Measurements from ENCODE around the gene GGCT. TPM values are rescaled to one million over a fixed set of nuclear protein-coding genes. Genes with fewer than 3 reads are reported as not detected.
"Not testable (repeated sequence)": the region's sequence is repeated elsewhere in the genome, so short reads cannot be mapped to it uniquely, and the experiment has no call there.

Gene GGCT, protein sequence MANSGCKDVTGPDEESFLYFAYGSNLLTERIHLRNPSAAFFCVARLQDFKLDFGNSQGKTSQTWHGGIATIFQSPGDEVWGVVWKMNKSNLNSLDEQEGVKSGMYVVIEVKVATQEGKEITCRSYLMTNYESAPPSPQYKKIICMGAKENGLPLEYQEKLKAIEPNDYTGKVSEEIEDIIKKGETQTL
- total RNA-seq (2014; rRNA removed; shearing (Covaris generic)), result 77.6 and 130 TPM in 2 replicates

DNA sequence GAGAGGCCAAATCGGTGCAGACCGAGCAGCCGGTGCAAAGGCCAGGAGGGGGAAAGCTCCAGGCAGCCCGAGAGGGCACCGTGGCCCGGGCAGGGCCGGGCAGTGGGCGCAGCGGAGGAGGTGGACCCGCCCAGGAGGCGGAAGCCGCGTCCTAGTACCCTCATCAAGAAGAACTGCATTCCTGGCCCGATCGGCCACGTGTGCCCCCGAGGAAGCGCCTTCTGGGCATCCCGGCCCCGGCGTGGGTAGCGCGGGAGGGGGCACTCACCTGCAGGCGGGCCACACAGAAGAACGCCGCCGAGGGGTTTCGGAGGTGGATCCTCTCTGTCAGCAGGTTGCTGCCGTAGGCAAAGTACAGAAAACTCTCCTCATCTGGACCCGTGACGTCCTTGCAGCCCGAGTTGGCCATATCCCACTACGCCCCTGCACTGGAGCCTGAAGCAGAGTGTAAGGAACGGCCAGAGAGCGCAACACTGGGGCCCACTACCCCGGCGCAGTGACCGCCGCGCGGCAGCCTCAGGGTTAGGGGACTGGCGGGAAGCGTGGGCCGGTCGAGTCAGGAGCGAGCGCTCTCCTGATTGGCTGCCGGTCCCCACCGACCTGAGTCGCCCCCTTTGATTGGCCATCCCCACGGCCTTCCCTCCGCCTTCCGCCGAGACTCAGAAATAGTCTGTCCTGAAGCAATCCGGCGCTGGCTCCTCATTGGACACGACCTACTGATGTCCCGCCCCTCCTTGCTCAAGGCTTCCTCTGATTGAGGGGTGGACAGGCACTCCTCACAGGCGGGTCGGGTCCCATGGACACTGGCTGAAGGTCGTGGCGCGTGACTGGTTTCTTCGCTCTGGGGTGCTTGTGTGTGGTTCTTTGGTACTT is at the start of gene GGCT:
TSS of gene GGCT (minus strand) at position 529 of the 873 bp plus-strand sequence. CDS start at position 409, 120 bp downstream.
- DNase-seq (ENCODE audit: low read depth in 1 of 2, low spot score in 2 of 2), result peak; percentile 98
- peak within 1 kb of the TSS; percentile 41 for H3K27ac ChIP-seq
- H3K9me3 ChIP-seq (replicated peaks), result no peaks in the 10 kb centered on the region
- H3K4me3 ChIP-seq, result peak within 1 kb of the TSS; percentile 70
- H3K4me1 ChIP-seq (replicated peaks), result peaks cover 9% of the 10 kb centered on the region; the same call in 1 of the 2 replicates
- H3K36me3 ChIP-seq, result peaks cover 17% of the 10 kb centered on the region
- H3K27me3 ChIP-seq (replicated peaks), result no peaks in the 10 kb centered on the region

DNA sequence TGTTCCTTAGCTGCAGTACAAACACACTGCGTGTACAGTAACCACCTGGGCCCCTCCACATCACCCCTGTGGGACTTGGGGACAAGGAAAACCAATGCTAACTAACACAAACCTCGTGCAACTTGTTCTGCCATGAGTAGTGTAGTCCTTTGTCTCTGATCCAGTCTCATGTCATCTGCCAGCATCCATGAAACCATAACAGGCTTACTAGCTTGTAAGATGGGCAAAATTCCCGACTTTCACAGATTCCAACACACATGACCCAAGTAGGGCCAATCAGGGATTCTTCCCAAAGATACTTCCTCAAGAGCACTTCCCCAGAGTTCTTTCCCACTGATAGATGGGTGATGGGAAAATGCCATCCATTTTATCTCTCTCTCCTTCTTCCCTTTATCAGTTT is 48.9 kb upstream of the GGCT start:
- H3K27ac ChIP-seq, result no peak overlapping the region
- no peak for DNase-seq (ENCODE audit: low read depth in 1 of 2, low spot score in 2 of 2)
- H3K4me3 ChIP-seq, result no peak overlapping the region
- H3K4me1 ChIP-seq (replicated peaks), result peaks cover 5% of the 10 kb centered on the region; the same call in 1 of the 2 replicates
- H3K9me3 ChIP-seq (replicated peaks), result no peaks in the 10 kb centered on the region
- H3K36me3 ChIP-seq, result no peaks in the 10 kb centered on the region
- no peaks in the 10 kb centered on the region for H3K27me3 ChIP-seq (replicated peaks)

DNA sequence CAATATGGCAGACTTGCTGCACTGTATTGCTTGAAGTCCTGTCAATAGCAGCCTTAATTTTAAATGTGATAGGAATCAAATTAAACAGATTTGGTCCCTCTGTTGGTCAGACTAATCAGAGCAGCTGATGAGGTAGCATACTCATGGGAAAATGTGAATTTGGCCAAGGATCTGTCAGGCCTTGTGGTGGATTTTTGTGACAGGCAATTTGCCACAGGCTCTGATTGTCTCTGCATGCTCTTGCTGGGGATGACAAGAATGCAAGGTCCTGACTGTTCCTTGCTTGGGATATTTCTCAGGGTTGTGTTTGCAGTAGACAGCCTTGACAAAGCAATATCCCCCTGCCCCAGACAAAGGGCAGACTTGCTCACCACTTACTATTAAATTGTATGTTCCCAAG is 48.5 kb upstream of the GGCT start:
- Histone ChIP-seq H3K4me3 (no peak overlapping the region), H3K27me3 (replicated peaks) (no peaks in the 10 kb centered on the region), H3K27ac (no peak overlapping the region), H3K4me1 (replicated peaks) (peaks cover 5% of the 10 kb centered on the region; the same call in 1 of the 2 replicates), H3K36me3 (no peaks in the 10 kb centered on the region), H3K9me3 (replicated peaks) (no peaks in the 10 kb centered on the region)
- DNase-seq (ENCODE audit: low read depth in 1 of 2, low spot score in 2 of 2), result no peak

DNA sequence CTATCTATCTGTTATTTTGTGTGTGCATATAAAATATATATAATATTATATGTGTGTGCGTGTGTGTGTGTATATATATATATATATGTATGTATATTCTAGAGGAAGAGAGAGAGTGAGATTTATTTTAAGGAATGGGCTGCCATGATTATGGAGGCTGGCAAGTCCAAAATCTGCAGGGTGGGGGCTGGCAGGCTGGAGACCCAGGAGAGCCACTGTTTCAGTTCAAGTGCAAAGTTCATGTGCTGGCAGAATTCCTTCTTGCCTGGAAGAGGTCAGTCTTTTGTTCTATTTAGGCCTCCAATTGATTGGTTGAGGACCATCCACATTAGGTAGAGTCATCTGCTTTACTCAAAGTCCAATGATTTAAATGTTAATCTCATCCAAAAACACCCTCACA is 47.7 kb upstream of the GGCT start:
- no peak overlapping the region for H3K27ac ChIP-seq
- H3K4me1 ChIP-seq (replicated peaks), result peaks cover 5% of the 10 kb centered on the region; the same call in 1 of the 2 replicates
- no peaks in the 10 kb centered on the region for H3K36me3 ChIP-seq
- H3K27me3 ChIP-seq (replicated peaks), result no peaks in the 10 kb centered on the region
- H3K4me3 ChIP-seq, result no peak overlapping the region
- H3K9me3 ChIP-seq (replicated peaks), result no peaks in the 10 kb centered on the region
- DNase-seq (ENCODE audit: low read depth in 1 of 2, low spot score in 2 of 2), result no peak

DNA sequence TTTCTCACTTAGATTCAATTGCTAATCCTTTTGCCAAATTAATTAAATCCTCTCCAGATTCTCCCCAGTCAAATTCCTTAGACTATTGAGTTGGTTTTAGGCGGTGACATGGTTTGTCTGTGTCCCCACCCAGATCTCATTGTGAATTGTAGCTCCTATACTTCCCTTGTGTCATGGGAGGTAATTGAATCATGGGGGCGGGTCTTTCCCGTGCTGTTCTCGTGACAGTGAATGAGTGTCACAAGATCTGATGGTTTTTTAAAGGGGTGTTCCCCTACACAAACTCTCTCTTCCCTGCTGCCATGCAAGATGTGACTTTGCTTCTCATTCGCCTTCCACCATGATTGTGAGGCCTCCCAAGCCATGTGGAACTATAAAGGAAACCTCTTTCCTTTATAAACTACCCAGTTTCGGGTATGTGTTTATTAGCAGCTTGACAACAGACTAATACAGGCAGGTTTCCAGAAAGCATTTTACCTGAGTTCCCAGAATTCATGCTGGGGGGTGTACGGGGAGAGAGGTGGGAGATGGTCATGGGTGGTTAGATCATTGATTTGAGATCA is 45.4 kb upstream of the GGCT start:
- peaks cover 5% of the 10 kb centered on the region; the same call in 1 of the 2 replicates for H3K4me1 ChIP-seq (replicated peaks)
- no peaks in the 10 kb centered on the region for H3K9me3 ChIP-seq (replicated peaks)
- no peak for DNase-seq (ENCODE audit: low read depth in 1 of 2, low spot score in 2 of 2)
- no peak overlapping the region for H3K27ac ChIP-seq
- no peaks in the 10 kb centered on the region for H3K27me3 ChIP-seq (replicated peaks)
- no peak overlapping the region for H3K4me3 ChIP-seq
- no peaks in the 10 kb centered on the region for H3K36me3 ChIP-seq

DNA sequence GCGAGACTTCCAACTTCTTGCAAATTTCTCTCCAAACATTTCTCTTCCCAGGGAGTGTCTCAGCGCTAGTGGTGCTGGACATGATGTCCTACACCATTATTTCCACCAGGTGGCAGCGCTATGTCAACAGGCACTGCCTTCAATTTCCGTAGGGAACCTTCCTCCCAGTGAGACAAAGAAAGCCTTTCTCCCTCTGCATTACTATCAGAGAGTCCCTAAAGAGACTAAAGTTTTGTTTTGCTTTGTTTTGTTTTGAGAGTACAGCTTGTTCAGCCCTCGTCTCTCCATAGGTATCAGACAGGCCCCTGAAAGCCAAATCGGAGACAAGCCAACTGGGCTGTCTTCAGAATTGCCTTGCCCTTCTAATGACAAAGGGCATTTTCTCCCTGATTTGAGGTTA is 44.2 kb upstream of the GGCT start:
- H3K4me3 ChIP-seq, result no peak overlapping the region
- H3K27me3 ChIP-seq (replicated peaks), result no peaks in the 10 kb centered on the region
- no peak overlapping the region for H3K27ac ChIP-seq
- DNase-seq (ENCODE audit: low read depth in 1 of 2, low spot score in 2 of 2), result peak; percentile 48 to 63
- H3K4me1 ChIP-seq (replicated peaks), result peaks cover 5% of the 10 kb centered on the region; the same call in 1 of the 2 replicates
- H3K9me3 ChIP-seq (replicated peaks), result no peaks in the 10 kb centered on the region
- H3K36me3 ChIP-seq, result no peaks in the 10 kb centered on the region

DNA sequence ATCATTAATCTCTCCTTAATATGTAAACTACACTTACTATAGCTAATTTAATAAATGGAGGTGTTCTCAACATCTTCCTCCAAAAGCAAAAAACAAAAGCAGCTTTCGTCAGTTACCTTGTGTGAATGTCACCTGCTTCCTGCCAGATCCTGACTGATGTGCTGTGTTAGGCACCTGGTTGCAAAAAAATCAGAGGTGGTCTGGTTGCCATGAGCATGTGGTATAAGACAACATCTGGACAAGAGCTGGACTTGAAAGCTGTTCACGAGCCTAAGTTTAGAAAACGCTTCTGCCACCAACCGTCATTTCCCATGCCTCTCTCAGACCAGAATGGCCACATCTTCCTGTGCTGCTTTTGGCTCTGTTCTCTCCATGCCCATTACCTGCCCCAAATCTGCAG is 42.0 kb upstream of the GGCT start:
- no peak for DNase-seq (ENCODE audit: low read depth in 1 of 2, low spot score in 2 of 2)
- H3K36me3 ChIP-seq, result no peaks in the 10 kb centered on the region
- no peak overlapping the region for H3K27ac ChIP-seq
- peaks cover 5% of the 10 kb centered on the region; the same call in 1 of the 2 replicates for H3K4me1 ChIP-seq (replicated peaks)
- H3K4me3 ChIP-seq, result no peak overlapping the region
- no peaks in the 10 kb centered on the region for H3K27me3 ChIP-seq (replicated peaks)
- no peaks in the 10 kb centered on the region for H3K9me3 ChIP-seq (replicated peaks)

DNA sequence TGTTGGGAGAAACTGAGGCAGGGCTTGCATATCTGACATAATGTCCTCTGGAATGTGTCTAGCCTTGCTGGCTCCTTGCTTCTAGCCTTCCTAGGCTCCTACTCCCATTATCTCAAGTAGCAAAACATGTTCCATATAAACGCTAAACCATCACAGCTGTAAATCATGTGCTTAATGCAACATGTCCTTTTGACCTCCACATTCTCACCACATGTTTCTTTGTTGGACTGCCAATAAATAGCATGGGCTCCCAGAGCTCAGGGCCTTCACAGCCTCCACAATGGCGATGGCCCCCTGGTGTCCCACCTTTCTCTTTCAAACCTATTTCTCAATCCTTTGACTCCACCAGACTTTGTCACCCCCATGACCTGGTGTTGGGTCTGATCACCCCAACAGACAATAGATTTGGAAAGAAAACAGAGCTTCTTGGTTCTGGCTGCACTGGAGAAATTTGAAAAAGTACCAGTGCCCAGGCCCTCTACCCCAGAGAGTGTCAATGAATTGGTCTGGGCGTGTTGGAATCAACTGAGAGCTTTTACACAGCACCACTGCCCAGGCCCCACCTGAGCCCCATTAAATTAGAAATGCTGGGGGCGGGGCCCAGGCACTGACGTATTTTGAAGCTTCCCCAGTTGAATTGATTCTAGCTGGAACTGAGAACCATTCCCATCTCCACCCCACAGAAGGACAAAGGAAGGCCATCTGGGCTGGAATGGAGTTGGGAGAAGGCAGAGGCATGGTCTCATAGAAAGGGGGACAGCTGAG is 41.3 kb upstream of the GGCT start:
- H3K4me3 ChIP-seq, result no peak overlapping the region
- no peaks in the 10 kb centered on the region for H3K9me3 ChIP-seq (replicated peaks)
- peaks cover 5% of the 10 kb centered on the region; the same call in 1 of the 2 replicates for H3K4me1 ChIP-seq (replicated peaks)
- H3K27ac ChIP-seq, result no peak overlapping the region
- H3K36me3 ChIP-seq, result no peaks in the 10 kb centered on the region
- DNase-seq (ENCODE audit: low read depth in 1 of 2, low spot score in 2 of 2), result no peak
- H3K27me3 ChIP-seq (replicated peaks), result no peaks in the 10 kb centered on the region

DNA sequence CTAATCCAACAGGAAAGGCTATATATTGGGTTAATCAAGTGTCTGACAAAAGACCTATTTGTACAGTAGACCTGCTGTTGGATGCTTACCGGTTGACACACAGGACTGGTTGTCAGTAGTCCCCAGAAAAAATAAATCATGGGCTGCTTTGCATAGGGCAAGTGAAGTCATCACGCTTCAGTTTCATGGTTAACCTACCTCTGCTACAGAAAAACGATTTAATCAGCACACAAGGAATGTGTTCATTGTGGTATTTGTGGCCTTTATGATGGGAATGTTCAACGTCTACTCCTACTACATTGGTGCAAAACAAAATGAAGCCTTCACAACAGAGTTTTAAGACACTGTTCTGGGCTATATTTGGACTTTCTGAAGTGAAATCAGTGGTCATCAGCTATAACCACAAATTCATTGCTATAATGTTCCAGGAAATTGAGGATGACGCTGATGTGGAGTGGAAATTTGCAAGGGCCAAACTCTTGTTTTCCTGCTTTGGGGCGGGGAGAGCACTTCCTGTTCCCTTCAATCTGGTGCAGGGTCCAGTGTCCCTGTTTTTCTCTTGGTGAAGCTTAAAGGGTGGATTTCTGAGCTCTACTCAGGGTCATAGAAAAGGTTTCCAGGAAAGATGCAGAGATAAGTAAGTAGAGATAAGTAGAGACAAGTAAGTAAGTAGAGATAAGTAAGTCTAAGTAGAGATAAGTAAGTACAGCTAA is 39.3 kb upstream of the GGCT start:
- H3K9me3 ChIP-seq (replicated peaks), result no peaks in the 10 kb centered on the region
- H3K27me3 ChIP-seq (replicated peaks), result no peaks in the 10 kb centered on the region
- H3K4me3 ChIP-seq, result no peak overlapping the region
- no peak overlapping the region for H3K27ac ChIP-seq
- DNase-seq (ENCODE audit: low read depth in 1 of 2, low spot score in 2 of 2), result no peak
- no peaks in the 10 kb centered on the region for H3K36me3 ChIP-seq
- H3K4me1 ChIP-seq (replicated peaks), result peaks cover 2% of the 10 kb centered on the region; the same call in 1 of the 2 replicates

DNA sequence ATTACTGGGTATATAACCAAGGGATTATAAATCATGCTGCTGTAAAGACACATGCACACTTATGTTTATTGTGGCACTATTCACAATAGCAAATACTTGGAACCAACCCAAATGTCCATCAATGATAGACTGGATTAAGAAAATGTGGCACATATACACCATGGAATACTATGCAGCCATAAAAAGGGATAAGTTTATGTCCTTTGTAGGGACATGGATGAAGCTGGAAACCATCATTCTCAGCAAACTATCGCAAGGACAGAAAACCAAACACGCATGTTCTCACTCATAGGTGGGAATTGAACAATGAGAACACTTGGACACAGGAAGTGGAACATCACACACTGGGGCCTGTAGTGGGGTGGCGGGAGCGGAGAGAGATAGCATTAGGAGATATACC is 38.5 kb upstream of the GGCT start:
- H3K9me3 ChIP-seq (replicated peaks); H3K4me3 ChIP-seq; H3K27me3 ChIP-seq (replicated peaks); DNase-seq (ENCODE audit: low read depth in 1 of 2, low spot score in 2 of 2); H3K36me3 ChIP-seq; H3K4me1 ChIP-seq (replicated peaks); H3K27ac ChIP-seq: not testable (repeated sequence)

DNA sequence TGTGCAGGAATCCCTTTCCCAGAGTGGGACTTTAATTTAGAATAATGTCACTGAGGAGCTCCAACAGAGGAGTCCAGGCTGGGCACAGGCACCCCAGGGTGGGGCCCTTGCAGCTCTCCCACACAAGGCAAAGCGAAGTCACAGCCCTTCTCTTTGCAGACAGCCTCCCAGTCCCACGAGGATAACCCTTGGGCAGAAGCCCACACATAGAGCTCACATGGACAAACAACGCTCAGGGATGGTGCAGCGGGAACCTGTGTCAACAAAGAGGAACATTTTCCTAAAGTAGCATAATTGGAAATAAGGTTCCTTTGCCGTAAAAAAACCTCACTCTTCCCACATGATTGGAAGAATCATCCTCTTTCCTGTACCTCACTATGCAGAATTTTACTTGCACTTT is 29.3 kb upstream of the GGCT start:
- Histone ChIP-seq H3K27me3 (replicated peaks) (no peaks in the 10 kb centered on the region), H3K36me3 (no peaks in the 10 kb centered on the region), H3K4me1 (replicated peaks) (no peaks in the 10 kb centered on the region), H3K4me3 (no peak overlapping the region), H3K27ac (no peak overlapping the region), H3K9me3 (replicated peaks) (no peaks in the 10 kb centered on the region)
- DNase-seq (ENCODE audit: low read depth in 1 of 2, low spot score in 2 of 2), result no peak

DNA sequence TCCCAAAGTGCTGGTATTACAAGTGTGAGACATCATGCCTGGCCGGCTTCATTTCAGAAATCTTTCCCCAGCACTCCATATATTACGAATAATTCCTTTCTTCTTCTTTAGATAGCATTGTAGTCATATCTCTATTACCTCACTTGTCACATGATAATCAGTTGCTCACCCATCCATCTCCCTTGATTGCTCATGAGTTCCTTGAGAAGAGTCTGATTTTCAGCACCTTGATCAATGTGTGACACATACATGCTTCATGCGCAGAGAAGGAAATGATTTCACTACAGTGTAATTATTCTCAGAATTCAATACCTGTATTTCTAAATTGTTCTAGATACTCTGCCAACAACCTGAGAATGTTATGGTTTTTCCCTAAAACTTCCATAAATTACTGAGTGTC is 26.7 kb upstream of the GGCT start:
- H3K4me1 ChIP-seq (replicated peaks), result no peaks in the 10 kb centered on the region
- no peak for DNase-seq (ENCODE audit: low read depth in 1 of 2, low spot score in 2 of 2)

DNA sequence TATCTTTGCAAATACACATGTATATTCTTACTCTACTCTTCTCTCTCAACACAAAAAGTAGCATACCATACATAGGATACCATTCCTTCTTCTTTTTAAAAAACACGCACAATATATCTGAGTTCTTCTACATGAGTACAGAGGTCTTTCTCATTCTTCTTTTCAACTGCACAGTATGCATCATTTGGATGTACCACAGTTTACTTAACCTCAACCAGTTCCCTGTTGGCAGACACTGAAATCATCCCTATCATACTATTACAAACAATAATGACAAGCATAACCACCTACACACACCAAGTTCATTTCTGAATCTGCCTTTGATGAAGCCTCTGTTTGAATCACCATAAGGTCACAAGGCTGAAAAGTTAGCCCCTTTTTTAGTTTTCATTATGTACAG is 25.7 kb upstream of the GGCT start:
- H3K36me3 ChIP-seq, result no peaks in the 10 kb centered on the region
- no peak overlapping the region for H3K27ac ChIP-seq
- H3K27me3 ChIP-seq (replicated peaks), result no peaks in the 10 kb centered on the region
- no peak for DNase-seq (ENCODE audit: low read depth in 1 of 2, low spot score in 2 of 2)
- H3K4me3 ChIP-seq, result no peak overlapping the region
- H3K9me3 ChIP-seq (replicated peaks), result no peaks in the 10 kb centered on the region
- no peaks in the 10 kb centered on the region for H3K4me1 ChIP-seq (replicated peaks)

More for the DNA sequence above, 26.7 kb upstream of the GGCT start:
- Histone ChIP-seq H3K9me3 (replicated peaks) (no peaks in the 10 kb centered on the region), H3K27ac (no peak overlapping the region), H3K36me3 (no peaks in the 10 kb centered on the region), H3K4me3 (no peak overlapping the region), H3K27me3 (replicated peaks) (no peaks in the 10 kb centered on the region)
